Superior temporal gyrus (tissue), 1 donor: ENCODE data around the gene TRAF3IP1.
"Not testable (repeated sequence)": the region's sequence is repeated elsewhere in the genome, so short reads cannot be mapped to it uniquely, and the experiment has no call there.

Experiments
- DNase-seq: peaks from one replicate; pipeline ENCODE4 v3.0.0-alpha.2; 2016; ENCODE audit errors: extremely low spot score

Gene TRAF3IP1

GRCh38 chr2:238380336-238380735 is 60.0 kb downstream of the TRAF3IP1 start:
- no peak for DNase-seq

GRCh38 chr2:238380785-238381184 is 60.5 kb downstream of the TRAF3IP1 start:
- DNase-seq = no peak

GRCh38 chr2:238381341-238382115 is 61.2 kb downstream of the TRAF3IP1 start:
- no peak for DNase-seq

GRCh38 chr2:238382381-238382781 is 62.1 kb downstream of the TRAF3IP1 start:
- no peak for DNase-seq

GRCh38 chr2:238383135-238383534 is 62.8 kb downstream of the TRAF3IP1 start:
- no peak for DNase-seq

GRCh38 chr2:238383743-238384380 is 63.5 kb downstream of the TRAF3IP1 start:
- DNase-seq = no peak

- no peak for DNase-seq
Measured at GRCh38 chr2:238387332-238387731, 67.0 kb downstream of the TRAF3IP1 start.

GRCh38 chr2:238388794-238389193 is 68.5 kb downstream of the TRAF3IP1 start:
- no peak for DNase-seq

- DNase-seq = no peak
Measured at GRCh38 chr2:238389988-238390589, 69.8 kb downstream of the TRAF3IP1 start.

GRCh38 chr2:238391042-238391689 is 70.8 kb downstream of the TRAF3IP1 start:
- DNase-seq = no peak

- DNase-seq = no peak
Measured at GRCh38 chr2:238396663-238397062, 76.3 kb downstream of the TRAF3IP1 start.

- no peak for DNase-seq
Measured at GRCh38 chr2:238397356-238397755, 77.0 kb downstream of the TRAF3IP1 start.

- DNase-seq = no peak
Measured at GRCh38 chr2:238398577-238398976, 78.3 kb downstream of the TRAF3IP1 start.

GRCh38 chr2:238399094-238399493 is 78.8 kb downstream of the TRAF3IP1 start:
- DNase-seq = no peak

GRCh38 chr2:238401551-238401950 is 81.2 kb downstream of the TRAF3IP1 start:
- DNase-seq = no peak

- DNase-seq = no peak
Measured at GRCh38 chr2:238403632-238404405, 83.5 kb downstream of the TRAF3IP1 start.

GRCh38 chr2:238404406-238405216 is 84.3 kb downstream of the TRAF3IP1 start:
- no peak for DNase-seq

GRCh38 chr2:238405217-238405555 is 84.9 kb downstream of the TRAF3IP1 start:
- DNase-seq = not testable (repeated sequence)

GRCh38 chr2:238406221-238406997 is 86.1 kb downstream of the TRAF3IP1 start:
- no peak for DNase-seq

- DNase-seq = no peak
Measured at GRCh38 chr2:238406998-238407285, 86.6 kb downstream of the TRAF3IP1 start.
